ENCODE results near the gene C1orf226.
"Not testable (repeated sequence)": the region's sequence is repeated elsewhere in the genome, so short reads cannot be mapped to it uniquely, and the experiment has no call there.

The C1orf226 gene

GRCh38 chr1:162381383-162381782 lies at the start of gene C1orf226:
TSS of gene C1orf226 (plus strand) at chr1:162381728. CDS start at chr1:162381902, 174 bp downstream.
- H3K9me3 ChIP-seq: no peaks in the 10 kb centered on the region
- no peaks in the 10 kb centered on the region for H4K20me1 ChIP-seq
- no peaks in the 10 kb centered on the region for H3K4me1 ChIP-seq
- H3K4me2 ChIP-seq: no peak within 1 kb of the TSS
- TF ChIP-seq Cebpa-rat (IDR thresholded peaks at IDR 0.05): no peak
- no peak within 1 kb of the TSS for H3K9ac ChIP-seq
- no peak within 1 kb of the TSS for H3K4me3 ChIP-seq
- no peaks in the 10 kb centered on the region for H3K36me3 ChIP-seq
- no peak within 1 kb of the TSS for H3K27ac ChIP-seq
- H3K27me3 ChIP-seq: no peaks in the 10 kb centered on the region

- no peaks in the 10 kb centered on the region for H3K27me3 ChIP-seq
- no peak for TF ChIP-seq Cebpa-rat (IDR thresholded peaks at IDR 0.05)
- H3K36me3 ChIP-seq: no peaks in the 10 kb centered on the region
- H3K4me3 ChIP-seq: no peak overlapping the region
- H3K4me2 ChIP-seq: no peak overlapping the region
- no peaks in the 10 kb centered on the region for H3K4me1 ChIP-seq
- H3K9ac ChIP-seq: no peak overlapping the region
- no peaks in the 10 kb centered on the region for H3K9me3 ChIP-seq
- no peaks in the 10 kb centered on the region for H4K20me1 ChIP-seq
- no peak overlapping the region for H3K27ac ChIP-seq
Observed at GRCh38 chr1:162333991-162334390, 47.5 kb upstream of the C1orf226 start.

GRCh38 chr1:162335126-162335525 lies 46.4 kb upstream of the C1orf226 start:
- no peak for TF ChIP-seq Cebpa-rat (IDR thresholded peaks at IDR 0.05)
- H4K20me1 ChIP-seq: no peaks in the 10 kb centered on the region
- H3K36me3 ChIP-seq: no peaks in the 10 kb centered on the region
- H3K27ac ChIP-seq: no peak overlapping the region
- no peaks in the 10 kb centered on the region for H3K4me1 ChIP-seq
- H3K9ac ChIP-seq: no peak overlapping the region
- no peak overlapping the region for H3K4me2 ChIP-seq
- H3K27me3 ChIP-seq: no peaks in the 10 kb centered on the region
- H3K4me3 ChIP-seq: no peak overlapping the region
- H3K9me3 ChIP-seq: no peaks in the 10 kb centered on the region

GRCh38 chr1:162336621-162337285 lies 44.8 kb upstream of the C1orf226 start:
- Histone ChIP-seq H3K4me2 (no peak overlapping the region), H3K27ac (no peak overlapping the region), H3K4me1 (no peaks in the 10 kb centered on the region), H3K27me3 (no peaks in the 10 kb centered on the region), H4K20me1 (no peaks in the 10 kb centered on the region), H3K36me3 (no peaks in the 10 kb centered on the region), H3K4me3 (no peak overlapping the region), H3K9me3 (no peaks in the 10 kb centered on the region), H3K9ac (no peak overlapping the region)
- no peak for TF ChIP-seq Cebpa-rat (IDR thresholded peaks at IDR 0.05)

GRCh38 chr1:162342452-162342983 lies 39.0 kb upstream of the C1orf226 start:
- Histone ChIP-seq H3K4me1 (no peaks in the 10 kb centered on the region), H3K27me3 (no peaks in the 10 kb centered on the region), H4K20me1 (no peaks in the 10 kb centered on the region), H3K4me3 (no peak overlapping the region), H3K9ac (no peak overlapping the region), H3K27ac (no peak overlapping the region), H3K9me3 (no peaks in the 10 kb centered on the region), H3K36me3 (no peaks in the 10 kb centered on the region), H3K4me2 (no peak overlapping the region)
- TF ChIP-seq Cebpa-rat (IDR thresholded peaks at IDR 0.05): no peak

- Histone ChIP-seq H4K20me1 (no peaks in the 10 kb centered on the region), H3K27me3 (no peaks in the 10 kb centered on the region), H3K4me1 (no peaks in the 10 kb centered on the region), H3K4me2 (no peak overlapping the region), H3K4me3 (no peak overlapping the region), H3K9me3 (no peaks in the 10 kb centered on the region), H3K9ac (no peak overlapping the region), H3K27ac (no peak overlapping the region), H3K36me3 (no peaks in the 10 kb centered on the region)
- no peak for TF ChIP-seq Cebpa-rat (IDR thresholded peaks at IDR 0.05)
Observed at GRCh38 chr1:162343470-162343869, 38.1 kb upstream of the C1orf226 start.

- Histone ChIP-seq H3K27me3 (no peaks in the 10 kb centered on the region), H3K36me3 (no peaks in the 10 kb centered on the region), H3K27ac (no peak overlapping the region), H3K9ac (no peak overlapping the region), H3K4me1 (no peaks in the 10 kb centered on the region), H3K4me3 (no peak overlapping the region), H3K4me2 (no peak overlapping the region), H3K9me3 (no peaks in the 10 kb centered on the region), H4K20me1 (no peaks in the 10 kb centered on the region)
- TF ChIP-seq Cebpa-rat (IDR thresholded peaks at IDR 0.05): no peak
Observed at GRCh38 chr1:162347281-162347680, 34.2 kb upstream of the C1orf226 start.

- TF ChIP-seq Cebpa-rat (IDR thresholded peaks at IDR 0.05): no peak
- Histone ChIP-seq H3K27ac (no peak overlapping the region), H3K27me3 (no peaks in the 10 kb centered on the region), H3K36me3 (no peaks in the 10 kb centered on the region), H3K4me1 (no peaks in the 10 kb centered on the region), H3K4me3 (no peak overlapping the region), H3K4me2 (no peak overlapping the region), H4K20me1 (no peaks in the 10 kb centered on the region), H3K9ac (no peak overlapping the region), H3K9me3 (no peaks in the 10 kb centered on the region)
Observed at GRCh38 chr1:162349635-162350330, 31.7 kb upstream of the C1orf226 start.

- H3K36me3 ChIP-seq: no peaks in the 10 kb centered on the region
- H4K20me1 ChIP-seq: no peaks in the 10 kb centered on the region
- no peak overlapping the region for H3K4me2 ChIP-seq
- H3K27me3 ChIP-seq: no peaks in the 10 kb centered on the region
- H3K4me1 ChIP-seq: no peaks in the 10 kb centered on the region
- no peak overlapping the region for H3K27ac ChIP-seq
- H3K9me3 ChIP-seq: no peaks in the 10 kb centered on the region
- no peak overlapping the region for H3K4me3 ChIP-seq
- TF ChIP-seq Cebpa-rat (IDR thresholded peaks at IDR 0.05): no peak
- H3K9ac ChIP-seq: no peak overlapping the region
Observed at GRCh38 chr1:162351246-162351842, 30.2 kb upstream of the C1orf226 start.

- H3K27ac ChIP-seq, H3K4me2 ChIP-seq, H3K36me3 ChIP-seq, H4K20me1 ChIP-seq, H3K4me3 ChIP-seq, H3K27me3 ChIP-seq, H3K4me1 ChIP-seq, H3K9me3 ChIP-seq, H3K9ac ChIP-seq: not testable (repeated sequence)
Observed at GRCh38 chr1:162351874-162352273, 29.7 kb upstream of the C1orf226 start.

Data from BLaER1 (cell line).